PC-3 (cell line): Measurements from ENCODE around the gene BATF2.

Experiments
- CTCF ChIP-seq: fragments of 300-600 bp; sonication (generic); conservative IDR thresholded peaks from 2 replicates; pipeline ENCODE4 v1.5.1; 2017; ENCODE audit warnings: antibody characterized with exemption, low read depth, mild to moderate bottlenecking, low read length
- EZH2 ChIP-seq: fragments of 300-600 bp; sonication (generic); IDR thresholded peaks from one replicate; pipeline ENCODE4 v1.6.1; 2017; ENCODE audit warnings: antibody characterized with exemption, mild to moderate bottlenecking, low read length; ENCODE audit not compliant: unreplicated experiment
- EZH2phosphoT487 ChIP-seq: fragments of 300-600 bp; sonication (generic); IDR thresholded peaks from 2 replicates; pipeline ENCODE4 v1.6.1; 2018; ENCODE audit warnings: mild to moderate bottlenecking, antibody characterized with exemption, low read length, borderline replicate concordance

GRCh38 chr11:65045061-65045460, 48.3 kb upstream of the BATF2 start:
- TF ChIP-seq CTCF (no peak), EZH2phosphoT487 (no peak), EZH2 (no peak)
